T-helper 9 cell (primary cell): ENCODE results near the gene PROX2.

Experiments
- DNase-seq: peaks from one replicate; pipeline ENCODE4 v3.0.0-alpha.2; 2020

PROX2 gene

DNA sequence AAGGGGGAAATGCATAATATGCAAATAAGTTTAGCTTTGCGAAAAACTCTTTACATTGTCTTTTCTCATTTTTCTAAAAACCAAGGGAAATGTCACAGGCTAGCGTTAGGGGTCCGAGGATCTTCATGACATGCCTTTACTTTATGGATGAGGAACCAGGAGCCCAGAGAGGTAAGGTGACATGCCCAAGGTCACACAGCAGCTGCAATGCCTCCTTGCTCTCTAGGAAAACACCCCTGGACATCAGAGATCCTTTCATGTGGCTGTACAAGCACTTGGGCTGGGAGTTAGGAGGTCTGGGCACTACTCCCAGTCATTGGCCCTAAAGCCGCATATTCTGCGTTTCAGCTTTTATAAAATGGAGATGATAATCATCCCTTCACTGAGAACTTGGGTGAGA, 741 bp downstream of the PROX2 start:
- no peak for DNase-seq

GRCh38 chr14:74871819-74872218, 4.1 kb downstream of the PROX2 start:
- no peak for DNase-seq

DNA sequence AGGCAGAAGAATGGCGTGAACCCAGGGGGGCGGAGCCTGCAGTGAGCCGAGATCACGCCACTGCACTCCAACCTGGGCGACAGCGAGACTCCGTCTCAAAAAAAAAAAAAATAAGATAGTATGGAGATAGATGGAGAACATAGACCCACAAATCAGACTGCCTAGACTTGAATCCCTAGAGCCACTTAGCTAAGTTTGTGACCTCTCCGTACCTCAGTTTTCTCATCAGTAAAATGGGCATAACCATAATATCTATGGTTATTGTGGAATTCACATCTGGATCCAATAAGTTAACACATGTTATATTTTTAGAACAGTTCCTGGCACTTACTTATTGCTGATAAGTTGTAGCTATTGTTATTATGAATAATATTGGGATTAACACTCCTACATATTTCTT, 7.2 kb downstream of the PROX2 start:
- no peak for DNase-seq

DNA sequence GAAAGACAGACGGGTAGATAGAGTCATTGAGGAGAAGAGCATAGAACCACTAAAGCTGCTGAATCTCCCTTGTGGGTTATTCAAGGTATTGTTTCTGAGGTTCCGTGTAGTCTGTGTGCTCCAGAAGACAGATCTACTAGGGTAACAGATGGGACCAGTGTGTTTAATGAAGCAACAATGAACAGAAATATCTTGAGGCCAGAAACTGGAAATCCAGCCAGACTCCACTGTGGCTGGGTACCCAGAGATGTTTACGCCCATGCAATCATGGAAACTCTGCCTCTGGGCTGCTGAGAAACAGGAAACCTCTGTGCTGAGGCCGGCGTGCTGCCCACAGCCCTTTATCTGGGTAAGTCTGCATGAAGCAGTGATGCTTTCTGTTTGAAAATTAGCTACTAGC, 8.3 kb downstream of the PROX2 start:
- DNase-seq = peak; percentile 20

- no peak for DNase-seq
Observed at GRCh38 chr14:74866708-74867389, 9.1 kb downstream of the PROX2 start.

- DNase-seq = no peak
Observed at GRCh38 chr14:74865156-74865555, 10.8 kb downstream of the PROX2 start.

GRCh38 chr14:74864198-74864597, 11.7 kb downstream of the PROX2 start:
- DNase-seq = no peak

- no peak for DNase-seq
Observed at GRCh38 chr14:74863274-74863673, 12.7 kb downstream of the PROX2 start.

DNA sequence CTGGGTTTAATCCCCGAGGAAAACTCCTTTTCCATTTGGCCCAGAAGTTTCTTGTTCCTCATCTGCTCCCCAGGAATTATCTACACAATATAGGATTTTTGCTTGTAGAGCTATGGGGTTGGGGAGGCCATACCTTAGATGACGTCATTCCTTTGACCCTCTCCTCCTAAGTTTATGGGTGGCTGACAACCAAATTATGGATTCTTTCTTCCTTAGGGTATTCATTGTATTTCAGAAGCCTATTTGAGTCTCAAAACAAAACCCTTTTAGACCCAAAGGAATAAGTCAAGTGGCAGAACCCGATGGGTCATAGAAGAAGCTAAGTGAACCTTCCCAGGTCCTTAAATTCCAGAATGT, 14.2 kb downstream of the PROX2 start:
- no peak for DNase-seq

DNA sequence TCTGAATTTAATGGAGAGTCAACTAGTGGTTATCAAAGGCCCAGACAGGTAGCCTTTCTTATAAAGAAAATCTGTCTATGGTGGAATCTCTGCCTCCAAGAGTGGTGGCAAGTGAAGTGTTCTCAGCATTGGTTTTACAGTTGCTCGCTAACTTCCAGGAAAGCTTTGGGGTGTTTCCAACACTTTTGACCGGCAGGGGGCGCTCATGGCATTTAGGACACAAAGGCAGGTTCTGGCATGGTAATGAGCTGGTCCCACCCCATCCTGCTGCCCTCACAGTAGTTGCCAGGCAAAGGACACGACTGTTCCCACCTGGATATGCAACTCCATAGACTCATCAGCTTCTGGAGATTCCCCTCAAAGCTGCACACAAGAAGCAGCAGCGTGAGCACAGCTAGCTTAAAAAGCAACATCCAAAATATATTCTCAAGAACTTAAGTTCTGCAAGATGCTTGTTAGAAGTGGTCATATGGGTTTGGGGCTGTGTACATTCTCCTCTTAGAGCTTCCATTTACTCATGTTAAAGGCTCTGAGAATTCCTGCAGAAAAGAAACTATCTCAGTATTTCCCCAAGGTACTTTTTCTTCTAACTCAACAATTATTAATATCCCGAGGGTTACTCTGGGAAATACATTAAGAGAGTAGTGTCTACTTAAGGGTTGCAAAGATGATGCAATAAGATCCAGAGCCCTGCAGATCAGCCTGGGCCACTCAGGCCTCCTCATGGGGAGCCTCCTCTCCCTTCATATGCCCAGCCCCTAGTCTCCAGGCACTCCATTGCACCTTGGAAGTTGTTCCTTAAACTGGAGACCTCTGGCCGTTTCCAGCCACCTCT, 14.8 kb downstream of the PROX2 start:
- peak; percentile 98 for DNase-seq

GRCh38 chr14:74859757-74860552, 16.0 kb downstream of the PROX2 start:
- no peak for DNase-seq

- DNase-seq = no peak
Observed at GRCh38 chr14:74858022-74858421, 17.9 kb downstream of the PROX2 start.

DNA sequence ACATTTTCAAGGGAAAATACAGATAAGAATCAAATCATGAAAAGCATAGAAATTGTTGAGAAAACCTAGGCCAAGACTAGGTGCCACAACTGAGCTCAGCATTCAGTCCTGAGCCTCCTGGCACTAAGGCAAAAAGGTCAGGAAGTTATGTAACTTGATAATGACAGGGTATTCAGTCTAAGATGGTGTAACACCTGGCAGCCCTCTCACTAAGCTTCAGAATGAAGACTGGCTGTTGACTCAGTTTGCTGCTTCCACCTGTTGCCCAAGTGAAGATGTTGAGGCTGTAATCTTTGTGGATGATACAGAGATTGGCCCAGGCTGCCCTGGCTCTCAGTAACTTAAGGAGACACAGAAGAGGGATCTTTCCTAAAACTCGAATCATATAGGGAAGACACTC, 19.6 kb downstream of the PROX2 start:
- no peak for DNase-seq

GRCh38 chr14:74855945-74856344, 20.0 kb downstream of the PROX2 start:
- DNase-seq = no peak

DNA sequence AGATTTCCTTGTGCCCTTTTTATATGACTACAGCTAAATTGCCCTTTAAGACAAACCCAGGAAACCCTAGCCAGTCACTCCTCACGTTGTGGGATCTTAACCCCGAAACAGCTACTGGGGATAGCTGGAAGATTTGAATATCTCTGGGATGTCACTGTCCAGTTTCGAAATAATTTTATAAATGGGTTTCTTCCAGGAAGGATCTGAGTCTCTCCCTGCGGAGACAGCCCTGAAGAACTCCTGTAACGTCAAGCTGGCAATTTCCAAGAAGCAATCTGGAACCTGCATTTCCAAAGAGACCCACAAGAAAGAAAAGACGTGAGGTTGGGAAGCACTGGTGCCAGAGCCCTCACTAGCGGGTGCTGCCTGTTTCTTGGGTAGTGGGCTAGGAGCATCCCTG, 20.9 kb downstream of the PROX2 start:
- no peak for DNase-seq

DNA sequence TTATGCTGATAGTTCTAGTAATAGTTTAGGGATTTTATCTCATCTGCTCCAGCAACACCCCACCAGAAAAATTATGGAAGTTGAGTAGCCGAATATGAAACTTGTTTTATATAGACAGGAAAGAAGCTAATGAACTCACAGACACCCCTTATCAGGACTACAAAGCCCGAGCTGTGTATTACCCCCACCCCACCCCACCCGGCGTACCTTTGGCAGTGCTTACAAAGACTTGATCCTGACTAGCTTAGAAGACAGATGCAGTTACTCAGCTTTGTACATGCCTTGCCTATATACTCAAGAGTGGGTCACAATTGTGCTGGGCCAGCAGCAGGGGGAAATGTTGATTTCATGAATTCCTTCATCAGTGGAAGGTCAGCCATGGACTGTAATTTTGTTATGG, 22.4 kb downstream of the PROX2 start:
- no peak for DNase-seq

- no peak for DNase-seq
Observed at GRCh38 chr14:74852922-74853530, 22.9 kb downstream of the PROX2 start.

DNA sequence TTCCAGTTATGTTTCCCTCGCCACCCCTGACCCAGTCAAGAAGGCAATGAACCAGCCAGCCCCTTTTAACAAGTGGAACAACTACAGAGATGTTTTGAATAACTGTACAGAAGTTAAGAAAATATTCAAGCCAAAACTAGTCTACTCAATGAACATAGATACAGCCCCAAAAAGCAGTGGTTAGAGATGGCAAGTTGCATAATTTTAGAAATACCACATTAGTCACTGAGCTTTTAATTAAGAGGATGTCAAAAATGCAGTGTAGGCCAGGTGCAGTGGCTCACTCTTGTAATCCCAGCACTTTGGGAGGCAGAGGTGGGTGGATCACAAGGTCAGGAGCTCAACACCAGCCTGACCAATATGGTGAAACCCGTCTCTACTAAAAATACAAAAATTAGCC, 27.2 kb downstream of the PROX2 start:
- no peak for DNase-seq

- DNase-seq = no peak
Observed at GRCh38 chr14:74846968-74847665, 28.8 kb downstream of the PROX2 start.

GRCh38 chr14:74846168-74846567, 29.8 kb downstream of the PROX2 start:
- DNase-seq = no peak

DNA sequence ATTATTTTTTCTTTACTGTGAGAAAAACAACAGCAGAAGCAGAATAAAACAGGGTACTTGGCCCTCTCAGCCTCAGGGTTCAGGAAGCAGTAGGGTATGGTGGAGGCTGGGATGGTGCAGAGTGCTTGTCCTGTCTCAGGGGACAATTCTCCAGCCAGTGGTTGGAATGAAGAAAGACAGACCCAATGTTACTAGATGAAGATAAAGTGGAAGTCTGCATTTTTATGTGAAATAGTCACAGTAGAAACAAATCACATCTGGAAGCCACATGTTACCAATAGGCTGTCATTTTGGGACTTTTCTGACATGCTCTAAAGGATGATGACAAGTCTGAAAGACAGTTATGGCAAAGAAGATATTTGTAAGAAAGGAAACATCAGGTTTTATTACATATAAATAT, 32.3 kb downstream of the PROX2 start:
- DNase-seq = no peak
